Esophagus (tissue), 2 donors: Measurements from ENCODE around the gene ATP6V1C2. TPM values are rescaled to one million over a fixed set of nuclear protein-coding genes. Genes with fewer than 3 reads are reported as not detected.

ENCODE experiments used
- H3K27ac ChIP-seq, 2 donors: one replicate each; pipeline ENCODE4 v1.5.1; 2013; ENCODE audit warnings: low read depth in 2 of 2, mild to moderate bottlenecking in 2 of 2, inconsistent platforms in 1 of 2, low read length in 1 of 2, moderate library complexity in 1 of 2
- H3K27me3 ChIP-seq, 2 donors: one replicate each; pipeline ENCODE4 v1.6.1; 2013; ENCODE audit warnings: low read length in 2 of 2, control low read depth in 1 of 2, mild to moderate bottlenecking in 1 of 2; ENCODE audit not compliant: insufficient read depth in 2 of 2, control insufficient read depth in 1 of 2
- H3K36me3 ChIP-seq, 2 donors: one replicate each; pipeline ENCODE4 v1.6.1; 2013; ENCODE audit warnings: low read length in 1 of 2; ENCODE audit not compliant: control insufficient read depth in 2 of 2, insufficient read depth in 2 of 2
- H3K4me1 ChIP-seq, 2 donors: one replicate each; pipeline ENCODE4 v1.6.1; 2013; ENCODE audit warnings: low read length in 1 of 2; ENCODE audit not compliant: control insufficient read depth in 2 of 2, insufficient read depth in 2 of 2
- H3K4me3 ChIP-seq, 2 donors: one replicate each; pipeline ENCODE4 v1.5.1; 2013; ENCODE audit warnings: low read length in 2 of 2, mild to moderate bottlenecking in 2 of 2, low read depth in 1 of 2, moderate library complexity in 1 of 2
- H3K9me3 ChIP-seq, 2 donors: one replicate each; pipeline ENCODE4 v1.6.1; 2013; ENCODE audit warnings: mild to moderate bottlenecking in 2 of 2, low read depth in 1 of 2, low read length in 1 of 2, moderate library complexity in 1 of 2; ENCODE audit not compliant: control insufficient read depth in 2 of 2, insufficient read depth in 1 of 2
- whole genome bisulfite sequencing, 2 donors: extraction: QIAGEN DNeasy Blood & Tissue Kit; methylation state at CpG; one replicate each; pipeline ENCODE4 v1.1.7; 2013; 5-methylcytosine and 5-hydroxymethylcytosine counted together
- polyA plus RNA-seq, 2 donors: library from polyadenylated mRNA; stranded (reverse); fragments of 200-250 nt; gene quantifications; one replicate each; pipeline ENCODE4 v1.2.3, GENCODE V29; 2013
- donor health status: healthy with polysubstance abuse.
- donor health status: Bipolar disorder and iron deficiency.

ATP6V1C2 gene
- polyA plus RNA-seq, 2 donors: 16.8 to 55.0 TPM

GRCh38 chr2:10833021-10833420 lies 111.6 kb downstream of the ATP6V1C2 start:
- WGBS, 2 donors: 82 to 88% methylated on average over 10 of the region's 10 CpGs
- H3K4me3 ChIP-seq: no peak overlapping the region
- no peaks in the 10 kb centered on the region for H3K9me3 ChIP-seq
- no peaks in the 10 kb centered on the region for H3K36me3 ChIP-seq
- H3K27ac ChIP-seq: no peak overlapping the region
- H3K4me1 ChIP-seq: no peaks in the 10 kb centered on the region
- H3K27me3 ChIP-seq: no peaks in the 10 kb centered on the region

GRCh38 chr2:10834068-10834655 lies 112.7 kb downstream of the ATP6V1C2 start:
- Histone ChIP-seq H3K4me3 (no peak overlapping the region), H3K4me1 (no peaks in the 10 kb centered on the region), H3K9me3 (no peaks in the 10 kb centered on the region), H3K27ac (no peak overlapping the region), H3K27me3 (no peaks in the 10 kb centered on the region), H3K36me3 (no peaks in the 10 kb centered on the region)
- WGBS, 2 donors: 79 to 82% methylated on average over 8 of the region's 8 CpGs

Other genes starting within 250 kb of the ATP6V1C2 start
- gene NOL10, start 31.7 kb upstream of the ATP6V1C2 start, polyA plus RNA-seq: 10 to 100 TPM in 1 of 2 donors, 1 to 10 TPM in 1; 6.8 to 13.1 TPM
- 10 to 100 TPM; 40.1 to 98.1 TPM for gene PDIA6, start 91.2 kb downstream of the ATP6V1C2 start, polyA plus RNA-seq
- gene KCNF1, start 190.3 kb downstream of the ATP6V1C2 start, polyA plus RNA-seq: under 1 TPM; 0.22 to 0.29 TPM